Ovary (tissue), 9 donors: ENCODE results near the gene GSK3B. TPM values are rescaled to one million over a fixed set of nuclear protein-coding genes. Genes with fewer than 3 reads are reported as not detected.

Experiments
- DNase-seq, 5 donors: peaks; one replicate each; pipeline ENCODE4 v3.0.0-alpha.2; 2019 to 2020
- H3K27ac ChIP-seq, 2 donors: fragments of 200-600 bp; one replicate each; pipeline versions ENCODE4 v1.5.1 to v1.8.0; 2019 to 2022
- H3K27me3 ChIP-seq: fragments of 200-600 bp; one replicate; pipeline ENCODE4 v1.8.0; 2022
- H3K36me3 ChIP-seq: fragments of 200-600 bp; sonication (generic); one replicate; pipeline ENCODE4 v1.5.1; 2019
- H3K4me1 ChIP-seq: one replicate; pipeline ENCODE4 v1.8.1; 2013; ENCODE audit warnings: mild to moderate bottlenecking, moderate library complexity; ENCODE audit not compliant: insufficient read depth
- H3K4me3 ChIP-seq: fragments of 200-600 bp; sonication (generic); one replicate; pipeline ENCODE4 v1.5.1; 2017
- H3K9me3 ChIP-seq, 2 donors: fragments of 200-600 bp in 1 of 2; sonication (generic) in 1 of 2; one replicate each; pipeline versions ENCODE4 v1.5.1 to v1.8.1; 2013 to 2019; ENCODE audit warnings: mild to moderate bottlenecking in 1 of 2, moderate library complexity in 1 of 2
- EP300 ChIP-seq: sonication (generic); formaldehyde crosslinking; IDR thresholded peaks from one replicate; pipeline ENCODE4 v1.6.1; 2017; ENCODE audit warnings: antibody characterized with exemption
- POLR2A ChIP-seq: fragments of 450-650 bp; IDR thresholded peaks from one replicate; pipeline ENCODE4 v1.6.1; 2017; ENCODE audit warnings: antibody characterized with exemption, mild to moderate bottlenecking, moderate library complexity
- WGBS, 3 donors: extraction: QIAGEN DNeasy Blood & Tissue Kit in 1 of 3; methylation state at CpG; one replicate each; pipeline versions ENCODE4 v1.1.5 to v1.1.7; 2013 to 2017; 5-methylcytosine and 5-hydroxymethylcytosine counted together
- intact Hi-C, 4 donors: fragments of 100-400 bp; cut with DNase I; formaldehyde crosslinking; loops; one replicate each; pipeline versions ENCODE4 v1.11.0 to v1.15.1; 2022 to 2023
- polyA plus RNA-seq, 2 donors: library from polyadenylated mRNA; stranded (reverse); fragments of 200-250 nt in 1 of 2; fragments of 350-450 nt in 1 of 2; fragmentation: Illumina TruSeq in 1 of 2; extraction: RNeasy Lipid Tissue Mini Kit (QIAGEN cat#74804) in 1 of 2; gene quantifications; one replicate each; pipeline ENCODE4 v1.2.3, GENCODE V29; 2013 to 2014
- total RNA-seq, 7 donors: library from RNA; depleted of rRNA in 2 of 7; stranded (reverse); fragments of >200 nt in 2 of 7; fragmentation: NEBNext Ultra II Directional in 3 of 7; extraction: Animal tissue kit (Norgen Biotek cat#: 25700) in 3 of 7; gene quantifications; one replicate each; pipeline versions ENCODE4 v1.1.0 to v1.2.4, GENCODE V29; 2016 to 2023
- TF ChIP-seq, protein P1 (sequence below), 3 donors: fragments of 450-650 bp in 2 of 3; fragments of 200-600 bp in 1 of 3; IDR thresholded peaks; one replicate each; pipeline versions ENCODE4 v1.5.1 to v1.8.0; 2016 to 2022; ENCODE audit warnings: antibody characterized with exemption in 3 of 3, mild to moderate bottlenecking in 1 of 3
- donor health status: DM: no; HTN: no; CAD: no; lungs with moderate emphysema.
- donor health status: DM: no; HTN: no; CAD: no.
- donor health status: Bipolar disorder and iron deficiency.
- donor health status: DM: yes; HTN: yes; CAD: no.
- donor health status: DM: no; HTN: no; CAD: no.
- donor health status: DM: yes; HTN: yes; CAD: no.

The GSK3B gene
- total and polyA plus RNA-seq, 9 donors = 8.3 to 38.4 (median 25.3) TPM

DNA sequence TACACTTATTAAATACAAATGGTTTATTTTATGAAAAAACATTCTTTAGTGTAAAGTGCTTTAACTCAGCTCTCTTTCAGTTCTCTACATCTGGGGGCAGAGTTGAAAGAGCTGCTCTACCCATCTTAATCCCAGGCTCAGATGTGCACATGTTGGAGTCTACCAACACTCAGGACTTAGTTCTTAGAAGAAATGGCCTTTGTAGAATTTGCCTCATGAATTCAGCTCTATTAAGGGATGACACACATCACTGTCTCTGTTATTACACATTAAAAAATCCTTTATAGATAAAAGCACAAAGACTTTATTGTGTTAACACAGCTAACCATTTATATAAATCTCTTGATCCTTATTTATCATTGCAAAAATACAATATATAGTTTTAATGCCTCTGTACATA, 31.7 kb upstream of the GSK3B start:
- Histone ChIP-seq H3K27me3 (no peaks in the 10 kb centered on the region), H3K36me3 (no peaks in the 10 kb centered on the region), H3K4me3 (no peak overlapping the region), H3K27ac (no peak overlapping the region), H3K4me1 (no peaks in the 10 kb centered on the region), H3K9me3 (no peaks in the 10 kb centered on the region)
- DNase-seq = no peak
- TF ChIP-seq EP300 = no peak
- TF ChIP-seq, protein P1, sequence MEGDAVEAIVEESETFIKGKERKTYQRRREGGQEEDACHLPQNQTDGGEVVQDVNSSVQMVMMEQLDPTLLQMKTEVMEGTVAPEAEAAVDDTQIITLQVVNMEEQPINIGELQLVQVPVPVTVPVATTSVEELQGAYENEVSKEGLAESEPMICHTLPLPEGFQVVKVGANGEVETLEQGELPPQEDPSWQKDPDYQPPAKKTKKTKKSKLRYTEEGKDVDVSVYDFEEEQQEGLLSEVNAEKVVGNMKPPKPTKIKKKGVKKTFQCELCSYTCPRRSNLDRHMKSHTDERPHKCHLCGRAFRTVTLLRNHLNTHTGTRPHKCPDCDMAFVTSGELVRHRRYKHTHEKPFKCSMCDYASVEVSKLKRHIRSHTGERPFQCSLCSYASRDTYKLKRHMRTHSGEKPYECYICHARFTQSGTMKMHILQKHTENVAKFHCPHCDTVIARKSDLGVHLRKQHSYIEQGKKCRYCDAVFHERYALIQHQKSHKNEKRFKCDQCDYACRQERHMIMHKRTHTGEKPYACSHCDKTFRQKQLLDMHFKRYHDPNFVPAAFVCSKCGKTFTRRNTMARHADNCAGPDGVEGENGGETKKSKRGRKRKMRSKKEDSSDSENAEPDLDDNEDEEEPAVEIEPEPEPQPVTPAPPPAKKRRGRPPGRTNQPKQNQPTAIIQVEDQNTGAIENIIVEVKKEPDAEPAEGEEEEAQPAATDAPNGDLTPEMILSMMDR (IDR thresholded peaks at IDR 0.05) = no peak
- no peak for TF ChIP-seq POLR2A
- intact Hi-C loops = no loop called here

DNA sequence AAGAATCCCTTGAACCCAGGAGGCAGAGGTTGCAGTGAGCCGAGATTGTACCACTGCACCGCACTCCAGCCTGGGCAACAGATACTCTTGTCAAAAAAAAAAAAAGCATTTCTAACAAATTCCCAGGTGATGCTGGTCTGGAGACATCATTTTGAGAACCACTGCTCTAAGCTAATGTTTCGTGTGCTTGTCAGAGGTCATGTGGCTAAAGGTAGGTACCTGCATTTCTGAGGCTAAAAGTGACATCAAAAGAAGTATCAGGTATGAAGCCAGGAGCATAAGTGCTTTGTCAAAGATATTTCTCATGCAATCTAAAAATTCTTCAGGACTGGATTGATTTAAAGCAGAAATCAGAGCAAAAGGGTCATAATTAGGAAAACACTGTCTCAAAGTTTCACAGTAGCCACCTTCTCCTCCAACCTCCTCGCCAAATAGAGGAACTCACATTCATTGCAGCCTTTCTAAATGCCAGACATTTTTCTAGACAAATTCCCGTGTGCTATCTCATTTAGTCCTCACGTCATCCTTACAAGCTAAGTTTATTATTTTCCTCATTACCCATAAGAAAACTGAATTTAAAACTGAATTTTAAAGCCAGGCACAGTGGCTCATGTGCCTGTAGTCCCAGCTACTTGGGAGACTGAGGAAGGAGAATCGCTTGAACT, 25.7 kb upstream of the GSK3B start:
- no peak overlapping the region for H3K4me3 ChIP-seq

DNA sequence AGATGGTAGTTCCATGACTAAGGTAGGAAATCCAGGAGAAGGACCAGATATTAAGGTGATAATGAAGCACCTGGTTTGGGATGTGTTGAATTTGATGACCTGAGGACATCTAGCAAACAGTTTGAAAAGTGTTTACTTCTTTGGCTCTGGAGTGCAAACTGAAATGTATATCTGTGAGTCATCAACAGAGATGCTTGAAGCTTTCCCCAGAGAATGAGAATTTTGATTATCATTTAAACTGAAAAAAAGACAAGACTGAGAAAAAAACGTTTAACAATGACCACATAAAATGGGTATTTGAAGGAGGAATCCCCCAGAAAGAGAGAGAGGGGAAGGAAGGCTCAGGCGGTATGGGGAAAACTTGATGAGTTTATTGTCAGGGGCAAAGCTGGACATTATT, 20.7 kb upstream of the GSK3B start:
- Histone ChIP-seq H3K27me3 (no peaks in the 10 kb centered on the region), H3K27ac (no peak overlapping the region), H3K9me3 (no peaks in the 10 kb centered on the region), H3K4me1 (no peaks in the 10 kb centered on the region), H3K4me3 (no peak overlapping the region), H3K36me3 (no peaks in the 10 kb centered on the region)
- TF ChIP-seq EP300 (no peak), POLR2A (no peak)
- no peak for DNase-seq
- WGBS, 3 donors = 56 to 58% (median 58%) methylated on average over 2 of the region's 2 CpGs
- intact Hi-C loops = no loop called here

More for the DNA sequence above, 25.7 kb upstream of the GSK3B start:
- Histone ChIP-seq H3K9me3 (no peaks in the 10 kb centered on the region), H3K27me3 (no peaks in the 10 kb centered on the region), H3K36me3 (no peaks in the 10 kb centered on the region), H3K4me1 (no peaks in the 10 kb centered on the region), H3K27ac (no peak overlapping the region)
- intact Hi-C loops = no loop called here
- 86 to 92% (median 89%) methylated on average over 7 of the region's 7 CpGs for WGBS, 3 donors
- TF ChIP-seq, protein P1 (IDR thresholded peaks at IDR 0.05) = no peak
- TF ChIP-seq EP300 (no peak), POLR2A (no peak)
- DNase-seq = no peak

DNA sequence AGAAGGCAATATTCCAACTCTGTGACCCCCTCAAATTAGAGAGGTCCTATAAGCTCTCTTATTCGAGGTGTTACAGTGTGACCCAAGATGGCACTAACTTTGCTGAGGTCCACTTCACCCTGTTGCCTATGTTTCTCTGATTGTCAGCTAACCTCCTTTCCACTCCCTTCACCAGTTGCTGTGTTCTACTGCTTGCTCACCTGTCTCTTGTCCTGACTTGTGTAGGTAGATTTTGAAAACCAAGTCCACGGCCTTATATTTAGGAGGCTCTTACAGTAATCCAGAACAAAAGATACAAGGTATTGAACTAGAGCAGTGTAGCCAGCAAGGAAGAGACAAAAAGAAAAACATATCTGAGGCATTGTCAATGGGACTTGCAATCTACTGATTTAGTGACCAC, 20.1 kb upstream of the GSK3B start:
- no peaks in the 10 kb centered on the region for H3K9me3 ChIP-seq
- no peak overlapping the region for H3K4me3 ChIP-seq
- 91 to 96% (median 95%) methylated on average over 2 of the region's 2 CpGs for WGBS, 3 donors
- DNase-seq = no peak
- H3K36me3 ChIP-seq = no peaks in the 10 kb centered on the region
- intact Hi-C loops = no loop called here
- H3K4me1 ChIP-seq = no peaks in the 10 kb centered on the region
- no peaks in the 10 kb centered on the region for H3K27me3 ChIP-seq
- H3K27ac ChIP-seq = no peak overlapping the region
- TF ChIP-seq, protein P1 (IDR thresholded peaks at IDR 0.05) = no peak
- TF ChIP-seq EP300 (no peak), POLR2A (no peak)
